Astrocyte of the cerebellum (primary cell): ENCODE results near the gene SLC39A11.

ENCODE experiments used
- DNase-seq: peaks from one replicate; pipeline ENCODE4 v3.0.0-alpha.2; 2011; ENCODE audit warnings: low read depth
- H3K4me3 ChIP-seq: 2 replicates; pipeline ENCODE4 v1.5.1; 2011; ENCODE audit warnings: mild to moderate bottlenecking, low read depth, low read length, moderate library complexity
- in situ Hi-C: cut with HindIII; loops from 2 replicates; pipeline ENCODE4 v1.10.0; 2017; ENCODE audit warnings: low sequenced_read_pairs
- TF ChIP-seq, protein P1 (sequence below): IDR thresholded peaks from 2 replicates; pipeline ENCODE4 v1.5.1; 2012; ENCODE audit warnings: low read length, low read depth, moderate library complexity, mild to moderate bottlenecking; ENCODE audit errors: missing control alignments

SLC39A11 gene

DNA sequence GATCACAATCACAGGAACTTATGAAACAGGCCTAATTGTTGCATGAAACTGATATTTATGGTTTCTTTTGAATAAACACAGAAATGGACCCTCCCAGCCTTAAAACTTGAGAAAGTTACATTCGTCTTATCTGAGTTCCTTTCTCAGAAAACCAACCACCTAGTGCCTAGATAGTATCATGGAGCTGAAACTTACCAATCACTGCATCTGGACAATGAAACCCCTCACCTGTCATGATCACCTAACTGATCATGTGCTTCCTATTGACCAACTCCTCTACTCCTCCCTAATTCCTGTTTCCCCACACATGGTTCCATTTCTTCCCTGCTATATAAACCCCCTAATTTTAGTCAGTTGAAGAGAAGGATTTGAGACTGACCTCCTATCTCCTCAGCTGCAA lies 216.1 kb downstream of the SLC39A11 start:
- H3K4me3 ChIP-seq: no peak overlapping the region
- DNase-seq: no peak
- in situ Hi-C loops: no loop called here
- TF ChIP-seq, protein P1, sequence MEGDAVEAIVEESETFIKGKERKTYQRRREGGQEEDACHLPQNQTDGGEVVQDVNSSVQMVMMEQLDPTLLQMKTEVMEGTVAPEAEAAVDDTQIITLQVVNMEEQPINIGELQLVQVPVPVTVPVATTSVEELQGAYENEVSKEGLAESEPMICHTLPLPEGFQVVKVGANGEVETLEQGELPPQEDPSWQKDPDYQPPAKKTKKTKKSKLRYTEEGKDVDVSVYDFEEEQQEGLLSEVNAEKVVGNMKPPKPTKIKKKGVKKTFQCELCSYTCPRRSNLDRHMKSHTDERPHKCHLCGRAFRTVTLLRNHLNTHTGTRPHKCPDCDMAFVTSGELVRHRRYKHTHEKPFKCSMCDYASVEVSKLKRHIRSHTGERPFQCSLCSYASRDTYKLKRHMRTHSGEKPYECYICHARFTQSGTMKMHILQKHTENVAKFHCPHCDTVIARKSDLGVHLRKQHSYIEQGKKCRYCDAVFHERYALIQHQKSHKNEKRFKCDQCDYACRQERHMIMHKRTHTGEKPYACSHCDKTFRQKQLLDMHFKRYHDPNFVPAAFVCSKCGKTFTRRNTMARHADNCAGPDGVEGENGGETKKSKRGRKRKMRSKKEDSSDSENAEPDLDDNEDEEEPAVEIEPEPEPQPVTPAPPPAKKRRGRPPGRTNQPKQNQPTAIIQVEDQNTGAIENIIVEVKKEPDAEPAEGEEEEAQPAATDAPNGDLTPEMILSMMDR: no peak

DNA sequence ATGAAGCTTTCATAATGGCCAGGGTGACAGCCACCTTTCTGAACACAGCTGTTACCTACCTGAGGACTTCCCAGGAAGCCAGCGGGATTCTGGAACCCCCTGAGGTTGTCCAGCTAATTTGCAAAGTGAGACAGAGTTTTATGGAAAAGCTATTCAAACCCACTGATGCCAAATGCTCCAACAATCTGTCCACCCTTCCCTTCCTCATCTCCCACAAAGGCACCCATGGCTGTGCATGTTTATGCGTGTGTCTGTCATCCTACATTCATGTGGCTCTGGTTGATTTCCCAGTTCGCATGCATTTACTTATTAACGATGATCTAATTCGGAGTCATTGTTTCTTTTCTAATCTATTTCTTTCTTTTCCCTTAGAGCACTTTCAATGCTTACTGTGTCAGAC lies 217.1 kb downstream of the SLC39A11 start:
- in situ Hi-C loops: no loop called here
- TF ChIP-seq, protein P1: no peak
- no peak for DNase-seq
- no peak overlapping the region for H3K4me3 ChIP-seq

DNA sequence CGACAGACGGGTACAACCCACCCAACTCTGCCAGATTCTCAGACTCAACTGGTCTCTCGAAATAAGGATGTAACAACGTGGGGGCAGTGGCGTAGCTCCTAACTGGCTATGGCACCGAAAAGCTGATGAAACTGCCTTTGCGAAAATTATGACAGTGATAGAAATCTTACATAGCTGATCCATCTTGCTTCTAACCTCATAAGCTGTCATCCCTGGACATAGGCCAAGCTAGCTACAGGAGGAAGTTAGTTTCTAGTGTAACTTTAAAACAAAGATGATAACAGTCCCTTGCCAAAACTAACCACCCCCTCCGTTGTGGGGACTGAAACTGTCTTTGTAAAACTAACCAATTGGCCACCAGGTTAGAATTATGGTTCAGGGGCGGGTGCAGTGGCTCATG lies 220.1 kb downstream of the SLC39A11 start:
- in situ Hi-C loops: no loop called here
- no peak overlapping the region for H3K4me3 ChIP-seq
- DNase-seq: no peak
- TF ChIP-seq, protein P1: no peak

DNA sequence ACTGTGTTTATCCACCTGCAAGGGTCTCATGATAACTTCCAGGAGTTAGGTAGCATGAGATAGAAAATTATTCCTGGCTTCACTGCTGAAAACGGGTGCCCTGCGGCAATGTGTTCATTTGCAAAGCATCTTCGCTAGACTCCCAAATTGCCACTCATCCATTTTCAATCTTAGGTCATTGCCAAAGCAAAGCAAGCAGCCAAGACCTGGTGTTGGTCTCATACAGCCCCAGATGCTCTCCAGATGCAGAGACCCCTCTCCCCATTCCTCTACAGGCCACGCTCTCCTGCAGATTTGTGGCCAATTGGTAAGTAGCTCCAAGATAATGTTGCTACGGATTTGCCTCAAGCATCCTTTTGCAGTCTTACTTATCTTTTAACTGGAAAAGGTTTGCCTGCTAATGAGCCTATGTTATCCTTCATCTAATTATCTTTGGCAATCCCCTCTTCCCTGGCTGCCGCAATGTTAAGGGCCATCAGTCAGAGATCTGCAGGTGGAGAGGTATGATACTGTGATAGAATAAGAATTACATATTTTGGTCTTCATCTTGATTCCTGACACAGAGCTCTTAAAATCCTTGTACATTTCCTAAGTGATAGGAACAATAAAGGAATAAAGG lies 222.0 kb downstream of the SLC39A11 start:
- H3K4me3 ChIP-seq: no peak overlapping the region
- in situ Hi-C loops: no loop called here
- TF ChIP-seq, protein P1: no peak
- no peak for DNase-seq

DNA sequence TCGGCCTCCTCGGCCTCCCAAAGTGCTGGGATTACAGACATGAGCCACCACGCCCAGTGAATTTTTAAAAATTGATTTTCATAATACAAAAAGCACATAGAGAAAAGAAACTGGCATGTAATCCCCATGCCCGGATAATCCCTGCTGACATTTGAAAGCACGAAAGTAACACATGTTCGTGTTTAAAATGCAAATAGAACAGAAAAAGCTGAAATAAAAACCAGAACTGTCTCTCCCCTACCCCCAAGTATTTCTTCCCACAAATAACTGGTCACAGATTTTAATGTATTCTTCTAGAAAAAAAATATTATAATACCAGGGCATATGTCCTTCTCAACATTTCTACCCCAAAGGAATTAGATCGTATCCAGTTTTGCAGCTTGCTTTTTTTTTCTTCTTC lies 222.9 kb downstream of the SLC39A11 start:
- in situ Hi-C loops: no loop called here
- H3K4me3 ChIP-seq: no peak overlapping the region
- TF ChIP-seq, protein P1: no peak
- no peak for DNase-seq

DNA sequence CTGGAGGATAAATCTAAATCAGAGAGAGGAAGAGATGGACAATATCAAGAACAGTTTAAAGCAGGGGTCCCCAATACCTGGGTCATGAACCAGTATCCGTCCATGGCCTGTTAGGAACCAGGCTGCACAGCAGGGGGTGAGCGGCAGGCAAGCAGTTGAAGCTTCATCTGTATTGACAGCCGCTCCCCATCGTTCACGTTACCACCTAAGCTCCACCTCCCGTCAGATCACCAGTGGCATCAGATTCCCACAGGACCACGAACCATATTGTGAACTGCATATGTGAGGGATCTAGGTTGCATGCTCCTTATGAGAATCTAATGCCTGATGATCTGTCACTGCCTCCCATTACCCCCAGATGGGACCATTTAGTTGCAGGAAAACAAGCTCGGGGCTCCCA lies 226.5 kb downstream of the SLC39A11 start:
- TF ChIP-seq, protein P1: no peak
- in situ Hi-C loops: no loop called here
- no peak for DNase-seq
- H3K4me3 ChIP-seq: no peak overlapping the region
